ENCODE results near the gene ZNF217.
"Not testable (repeated sequence)": the region's sequence is repeated elsewhere in the genome, so short reads cannot be mapped to it uniquely, and the experiment has no call there.

The ZNF217 gene

GRCh38 chr20:53636540-53637097, 43.0 kb upstream of the ZNF217 start:
- TF ChIP-seq CTCF (IDR thresholded peaks at IDR 0.05; ENCODE audit: low read depth, low read length, missing control alignments): no peak
- in situ Hi-C loops (cut with HindIII; ENCODE audit: low pct_ligation_motif_present, low sequenced_read_pairs): no loop called here
- Histone ChIP-seq H3K27ac (no peak overlapping the region), H3K27me3 (replicated peaks) (no peaks in the 10 kb centered on the region), H3K36me3 (replicated peaks) (no peaks in the 10 kb centered on the region), H3K4me3 (ENCODE audit: low read depth, low read length) (no peak overlapping the region)
- no peak for DNase-seq

- Histone ChIP-seq H3K27ac (no peak overlapping the region), H3K27me3 (replicated peaks) (no peaks in the 10 kb centered on the region), H3K4me3 (ENCODE audit: low read depth, low read length) (no peak overlapping the region), H3K36me3 (replicated peaks) (no peaks in the 10 kb centered on the region)
- DNase-seq: no peak
- in situ Hi-C loops (cut with HindIII; ENCODE audit: low pct_ligation_motif_present, low sequenced_read_pairs): no loop called here
- no peak for TF ChIP-seq CTCF (IDR thresholded peaks at IDR 0.05; ENCODE audit: low read depth, low read length, missing control alignments)
Observed at GRCh38 chr20:53635221-53635620, 41.6 kb upstream of the ZNF217 start.

GRCh38 chr20:53631909-53632662, 38.4 kb upstream of the ZNF217 start:
- no peak for TF ChIP-seq CTCF (IDR thresholded peaks at IDR 0.05; ENCODE audit: low read depth, low read length, missing control alignments)
- H3K36me3 ChIP-seq (replicated peaks): no peaks in the 10 kb centered on the region
- in situ Hi-C loops (cut with HindIII; ENCODE audit: low pct_ligation_motif_present, low sequenced_read_pairs): no loop called here
- no peak overlapping the region for H3K27ac ChIP-seq
- no peaks in the 10 kb centered on the region for H3K27me3 ChIP-seq (replicated peaks)
- DNase-seq: no peak
- H3K4me3 ChIP-seq (ENCODE audit: low read depth, low read length): no peak overlapping the region

- in situ Hi-C loops (cut with HindIII; ENCODE audit: low pct_ligation_motif_present, low sequenced_read_pairs): no loop called here
- no peak for DNase-seq
Observed at GRCh38 chr20:53629436-53629835, 35.8 kb upstream of the ZNF217 start.

GRCh38 chr20:53628758-53629157, 35.1 kb upstream of the ZNF217 start:
- H3K4me3 ChIP-seq (ENCODE audit: low read depth, low read length); DNase-seq; H3K27me3 ChIP-seq (replicated peaks); H3K36me3 ChIP-seq (replicated peaks); H3K27ac ChIP-seq; in situ Hi-C loops (cut with HindIII; ENCODE audit: low pct_ligation_motif_present, low sequenced_read_pairs): not testable (repeated sequence)

More at GRCh38 chr20:53629436-53629835, 35.8 kb upstream of the ZNF217 start:
- H3K27ac ChIP-seq: no peak overlapping the region
- H3K27me3 ChIP-seq (replicated peaks): no peaks in the 10 kb centered on the region
- TF ChIP-seq CTCF (IDR thresholded peaks at IDR 0.05; ENCODE audit: low read depth, low read length, missing control alignments): no peak
- no peak overlapping the region for H3K4me3 ChIP-seq (ENCODE audit: low read depth, low read length)
- no peaks in the 10 kb centered on the region for H3K36me3 ChIP-seq (replicated peaks)

- Histone ChIP-seq H3K36me3 (replicated peaks) (no peaks in the 10 kb centered on the region), H3K27me3 (replicated peaks) (no peaks in the 10 kb centered on the region), H3K27ac (no peak overlapping the region), H3K4me3 (ENCODE audit: low read depth, low read length) (no peak overlapping the region)
- no peak for TF ChIP-seq CTCF (IDR thresholded peaks at IDR 0.05; ENCODE audit: low read depth, low read length, missing control alignments)
- DNase-seq: no peak
- in situ Hi-C loops (cut with HindIII; ENCODE audit: low pct_ligation_motif_present, low sequenced_read_pairs): no loop called here
Observed at GRCh38 chr20:53628076-53628475, 34.4 kb upstream of the ZNF217 start.

- H3K4me3 ChIP-seq (ENCODE audit: low read depth, low read length); H3K36me3 ChIP-seq (replicated peaks); DNase-seq; in situ Hi-C loops (cut with HindIII; ENCODE audit: low pct_ligation_motif_present, low sequenced_read_pairs); H3K27ac ChIP-seq; H3K27me3 ChIP-seq (replicated peaks): not testable (repeated sequence)
Observed at GRCh38 chr20:53627001-53627400, 33.4 kb upstream of the ZNF217 start.
